SU-DHL-6 (cell line): ENCODE results near the gene PKIB.
"Not testable (repeated sequence)": the region's sequence is repeated elsewhere in the genome, so short reads cannot be mapped to it uniquely, and the experiment has no call there.

ENCODE experiments used
- CTCF ChIP-seq: fragments of 200-600 bp; sonication (generic); IDR thresholded peaks from one replicate; pipeline ENCODE4 v1.5.1; 2017; ENCODE audit warnings: antibody characterized with exemption, mild to moderate bottlenecking, low read length, moderate library complexity; ENCODE audit not compliant: insufficient read depth, poor library complexity, severe bottlenecking
- EZH2phosphoT487 ChIP-seq: fragments of 200-600 bp; sonication (generic), shearing (Covaris generic); conservative IDR thresholded peaks from 2 replicates; pipeline ENCODE4 v1.6.1; 2018; ENCODE audit warnings: mild to moderate bottlenecking, antibody characterized with exemption, low read length, moderate library complexity, mixed read lengths

- TF ChIP-seq CTCF, EZH2phosphoT487: not testable (repeated sequence)
Observed at GRCh38 chr6:122744247-122744646, 134.0 kb downstream of the PKIB start.
